GM20000 (cell line): ENCODE results near the gene PLCH1.

Source experiments
- DNase-seq: peaks from one replicate; pipeline ENCODE4 v3.0.0; 2012; ENCODE audit warnings: low spot score
- TF ChIP-seq, protein P1 (sequence below): IDR thresholded peaks from 2 replicates; pipeline ENCODE4 v1.5.1; 2012; ENCODE audit warnings: mild to moderate bottlenecking, control low read depth; ENCODE audit errors: extremely low read depth, missing control alignments

Gene PLCH1

DNA sequence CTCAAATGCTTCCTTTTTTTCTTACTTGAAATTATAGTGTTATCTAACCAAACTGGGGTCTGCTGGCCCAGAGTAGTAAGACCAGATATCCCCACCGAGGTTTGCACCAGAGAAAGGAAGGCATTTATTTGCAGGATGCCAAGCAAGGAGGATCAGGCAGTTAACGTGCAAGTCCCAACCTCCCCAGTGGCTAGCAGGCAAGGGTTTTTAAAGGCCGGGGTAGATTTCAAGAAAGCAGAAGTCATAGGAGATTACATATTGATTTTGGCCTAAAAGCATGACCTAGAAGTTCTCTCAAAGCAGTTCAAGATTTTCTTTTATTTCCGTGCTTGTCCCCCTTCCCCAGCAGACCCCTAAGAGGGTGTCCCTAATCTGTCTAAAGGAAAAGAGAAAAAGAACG lies 418.6 kb downstream of the PLCH1 start:
- TF ChIP-seq, protein P1, sequence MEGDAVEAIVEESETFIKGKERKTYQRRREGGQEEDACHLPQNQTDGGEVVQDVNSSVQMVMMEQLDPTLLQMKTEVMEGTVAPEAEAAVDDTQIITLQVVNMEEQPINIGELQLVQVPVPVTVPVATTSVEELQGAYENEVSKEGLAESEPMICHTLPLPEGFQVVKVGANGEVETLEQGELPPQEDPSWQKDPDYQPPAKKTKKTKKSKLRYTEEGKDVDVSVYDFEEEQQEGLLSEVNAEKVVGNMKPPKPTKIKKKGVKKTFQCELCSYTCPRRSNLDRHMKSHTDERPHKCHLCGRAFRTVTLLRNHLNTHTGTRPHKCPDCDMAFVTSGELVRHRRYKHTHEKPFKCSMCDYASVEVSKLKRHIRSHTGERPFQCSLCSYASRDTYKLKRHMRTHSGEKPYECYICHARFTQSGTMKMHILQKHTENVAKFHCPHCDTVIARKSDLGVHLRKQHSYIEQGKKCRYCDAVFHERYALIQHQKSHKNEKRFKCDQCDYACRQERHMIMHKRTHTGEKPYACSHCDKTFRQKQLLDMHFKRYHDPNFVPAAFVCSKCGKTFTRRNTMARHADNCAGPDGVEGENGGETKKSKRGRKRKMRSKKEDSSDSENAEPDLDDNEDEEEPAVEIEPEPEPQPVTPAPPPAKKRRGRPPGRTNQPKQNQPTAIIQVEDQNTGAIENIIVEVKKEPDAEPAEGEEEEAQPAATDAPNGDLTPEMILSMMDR: no peak
- no peak for DNase-seq
